Type B pancreatic cell (in vitro differentiated cells): ENCODE measurements around the gene COL2A1. TPM values are rescaled to one million over a fixed set of nuclear protein-coding genes. Genes with fewer than 3 reads are reported as not detected.

Experiments used
- DNase-seq: peaks from one replicate; pipeline ENCODE4 v3.0.0; 2021; ENCODE audit warnings: mixed read lengths; ENCODE audit not compliant: unreplicated experiment; ENCODE audit errors: extremely low spot score
- H3K27ac Mint-ChIP-seq: 2 replicates; pipeline ENCODE4 v1.8.0; 2021; ENCODE audit warnings: mild to moderate bottlenecking, mixed read lengths
- H3K27me3 Mint-ChIP-seq: 2 replicates; pipeline ENCODE4 v1.8.0; 2021; ENCODE audit warnings: mixed read lengths
- H3K36me3 Mint-ChIP-seq: 2 replicates; pipeline ENCODE4 v1.8.0; 2021; ENCODE audit warnings: mixed read lengths
- H3K4me1 Mint-ChIP-seq: one replicate; pipeline ENCODE4 v1.8.0; 2021; ENCODE audit warnings: mixed read lengths; ENCODE audit not compliant: unreplicated experiment
- H3K4me3 Mint-ChIP-seq: 2 replicates; pipeline ENCODE4 v1.8.0; 2021; ENCODE audit warnings: mild to moderate bottlenecking, mixed read lengths
- H3K9me3 Mint-ChIP-seq: 2 replicates; pipeline ENCODE4 v1.8.0; 2021; ENCODE audit warnings: mixed read lengths
- CTCF ChIP-seq: fragments of 200-600 bp; sonication (generic); conservative IDR thresholded peaks from 2 replicates; pipeline ENCODE4 v1.5.0; 2021; ENCODE audit warnings: antibody characterized with exemption, mild to moderate bottlenecking
- total RNA-seq: library from RNA; stranded (reverse); gene quantifications from 2 replicates; pipeline ENCODE4 v1.2.1, GENCODE V29; 2021; ENCODE audit warnings: low replicate concordance

COL2A1 gene
- total RNA-seq, 1 donor from 2014 or later = 227 TPM

- H3K4me1 Mint-ChIP-seq = peaks cover 25% of the 10 kb centered on the region
- H3K4me3 Mint-ChIP-seq = no peak overlapping the region
- H3K27ac Mint-ChIP-seq = no peak overlapping the region
- peaks cover 5% of the 10 kb centered on the region for H3K36me3 Mint-ChIP-seq
- no peak for DNase-seq
- H3K27me3 Mint-ChIP-seq = peaks cover 51% of the 10 kb centered on the region
- TF ChIP-seq CTCF = no peak
- H3K9me3 Mint-ChIP-seq = no peaks in the 10 kb centered on the region
Observed at GRCh38 chr12:47999816-48000215, 4.5 kb downstream of the COL2A1 start.

- H3K4me1 Mint-ChIP-seq = peaks cover 13% of the 10 kb centered on the region
- peaks cover 32% of the 10 kb centered on the region for H3K27me3 Mint-ChIP-seq
- peaks cover 9% of the 10 kb centered on the region for H3K36me3 Mint-ChIP-seq
- no peaks in the 10 kb centered on the region for H3K9me3 Mint-ChIP-seq
- no peak for TF ChIP-seq CTCF
- DNase-seq = no peak
- no peak overlapping the region for H3K27ac Mint-ChIP-seq
- H3K4me3 Mint-ChIP-seq = no peak overlapping the region
Observed at GRCh38 chr12:47997321-47997720, 7.0 kb downstream of the COL2A1 start.

- H3K9me3 Mint-ChIP-seq = no peaks in the 10 kb centered on the region
- H3K27ac Mint-ChIP-seq = no peak overlapping the region
- H3K4me3 Mint-ChIP-seq = no peak overlapping the region
- H3K4me1 Mint-ChIP-seq = peaks cover 7% of the 10 kb centered on the region
- DNase-seq = no peak
- H3K27me3 Mint-ChIP-seq = peaks cover 20% of the 10 kb centered on the region
- H3K36me3 Mint-ChIP-seq = peaks cover 9% of the 10 kb centered on the region
- no peak for TF ChIP-seq CTCF
Observed at GRCh38 chr12:47995981-47996401, 8.3 kb downstream of the COL2A1 start.

- H3K36me3 Mint-ChIP-seq = peaks cover 9% of the 10 kb centered on the region
- H3K4me1 Mint-ChIP-seq = peaks cover 11% of the 10 kb centered on the region
- H3K27me3 Mint-ChIP-seq = peaks cover 5% of the 10 kb centered on the region
- no peak for TF ChIP-seq CTCF
- no peak for DNase-seq
- no peak overlapping the region for H3K4me3 Mint-ChIP-seq
- H3K27ac Mint-ChIP-seq = no peak overlapping the region
- H3K9me3 Mint-ChIP-seq = no peaks in the 10 kb centered on the region
Observed at GRCh38 chr12:47993491-47993890, 10.8 kb downstream of the COL2A1 start.

GRCh38 chr12:47992776-47993175 lies 11.5 kb downstream of the COL2A1 start:
- H3K9me3 Mint-ChIP-seq = no peaks in the 10 kb centered on the region
- H3K27ac Mint-ChIP-seq = no peak overlapping the region
- no peak for DNase-seq
- no peaks in the 10 kb centered on the region for H3K27me3 Mint-ChIP-seq
- H3K36me3 Mint-ChIP-seq = peaks cover 6% of the 10 kb centered on the region
- TF ChIP-seq CTCF = no peak
- H3K4me1 Mint-ChIP-seq = peaks cover 18% of the 10 kb centered on the region
- no peak overlapping the region for H3K4me3 Mint-ChIP-seq
